GM21619 (cell line): ENCODE data around the gene F12.
A peak's percentile ranks its signal among the peaks of the same experiment; 100 is the strongest.
"Not testable (repeated sequence)": the region's sequence is repeated elsewhere in the genome, so short reads cannot be mapped to it uniquely, and the experiment has no call there.

Experiments used
- ATAC-seq: cut with Tn5 transposase; IDR thresholded peaks from one replicate; pipeline ENCODE4 v1.9.1; 2021; ENCODE audit not compliant: unreplicated experiment

F12 gene

DNA sequence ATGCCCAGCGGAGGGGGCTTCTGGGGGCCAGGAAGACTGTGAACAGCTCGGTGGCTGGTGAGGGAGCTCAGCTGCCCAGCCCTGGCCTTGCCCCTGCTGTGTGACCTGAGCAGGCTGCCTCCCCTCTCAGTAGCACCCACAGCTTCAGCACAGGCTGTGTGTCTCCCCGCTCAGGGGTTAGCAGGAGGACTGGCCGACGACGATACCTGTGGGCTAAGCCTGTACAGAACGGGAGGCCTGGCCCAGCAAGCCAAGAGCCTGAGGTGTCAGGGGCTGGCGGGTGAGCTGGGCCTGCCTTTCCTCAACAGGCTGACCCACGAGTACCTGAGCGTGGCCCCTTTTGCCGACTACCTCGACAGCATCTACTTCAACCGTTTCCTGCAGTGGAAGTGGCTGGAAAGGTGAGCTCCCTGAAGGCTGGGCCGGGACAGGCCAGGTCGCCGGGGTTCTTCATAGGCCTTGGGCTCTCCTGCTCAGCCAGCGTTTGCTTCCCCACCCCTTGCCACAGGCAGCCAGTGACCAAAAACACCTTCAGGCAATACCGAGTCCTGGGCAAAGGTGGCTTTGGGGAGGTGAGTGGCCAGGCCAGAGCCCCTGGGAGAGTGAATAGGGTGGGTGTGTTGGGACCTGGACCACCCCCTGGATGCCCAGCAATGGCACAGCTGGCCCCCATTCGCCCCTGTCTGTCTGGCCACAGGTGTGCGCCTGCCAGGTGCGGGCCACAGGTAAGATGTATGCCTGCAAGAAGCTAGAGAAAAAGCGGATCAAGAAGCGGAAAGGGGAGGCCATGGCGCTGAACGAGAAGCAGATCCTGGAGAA is 23.7 kb upstream of the F12 start:
- no peak for ATAC-seq

DNA sequence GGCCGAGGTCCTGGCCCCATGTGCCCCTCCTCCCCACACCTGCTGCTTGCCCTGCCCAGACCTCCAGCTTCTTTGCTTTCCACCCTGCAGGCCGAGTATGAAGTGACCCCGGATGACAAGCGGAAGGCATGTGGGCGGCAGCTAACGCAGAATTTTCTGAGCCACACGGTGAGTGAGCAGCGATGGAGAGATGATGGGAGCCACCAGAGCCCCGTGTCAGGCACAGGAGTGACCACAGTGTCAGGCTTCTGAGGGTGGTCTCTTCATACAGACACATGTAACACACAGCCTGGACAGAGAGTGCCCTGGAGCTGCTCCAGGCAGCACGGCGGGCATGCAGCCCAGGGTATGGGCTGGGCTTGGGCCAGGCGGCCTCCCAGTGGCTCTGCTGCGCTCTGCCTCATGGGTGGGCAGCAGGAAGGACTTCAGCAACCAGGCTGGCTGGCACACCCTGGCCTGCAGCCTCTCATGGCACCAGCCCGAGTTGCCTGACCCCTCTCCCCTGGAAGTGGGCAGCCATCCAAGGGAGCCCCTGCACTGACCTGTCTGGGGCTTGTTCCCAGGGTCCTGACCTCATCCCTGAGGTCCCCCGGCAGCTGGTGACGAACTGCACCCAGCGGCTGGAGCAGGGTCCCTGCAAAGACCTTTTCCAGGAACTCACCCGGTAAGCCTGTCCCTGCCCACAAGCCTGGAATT is 22.9 kb upstream of the F12 start:
- ATAC-seq, result no peak

DNA sequence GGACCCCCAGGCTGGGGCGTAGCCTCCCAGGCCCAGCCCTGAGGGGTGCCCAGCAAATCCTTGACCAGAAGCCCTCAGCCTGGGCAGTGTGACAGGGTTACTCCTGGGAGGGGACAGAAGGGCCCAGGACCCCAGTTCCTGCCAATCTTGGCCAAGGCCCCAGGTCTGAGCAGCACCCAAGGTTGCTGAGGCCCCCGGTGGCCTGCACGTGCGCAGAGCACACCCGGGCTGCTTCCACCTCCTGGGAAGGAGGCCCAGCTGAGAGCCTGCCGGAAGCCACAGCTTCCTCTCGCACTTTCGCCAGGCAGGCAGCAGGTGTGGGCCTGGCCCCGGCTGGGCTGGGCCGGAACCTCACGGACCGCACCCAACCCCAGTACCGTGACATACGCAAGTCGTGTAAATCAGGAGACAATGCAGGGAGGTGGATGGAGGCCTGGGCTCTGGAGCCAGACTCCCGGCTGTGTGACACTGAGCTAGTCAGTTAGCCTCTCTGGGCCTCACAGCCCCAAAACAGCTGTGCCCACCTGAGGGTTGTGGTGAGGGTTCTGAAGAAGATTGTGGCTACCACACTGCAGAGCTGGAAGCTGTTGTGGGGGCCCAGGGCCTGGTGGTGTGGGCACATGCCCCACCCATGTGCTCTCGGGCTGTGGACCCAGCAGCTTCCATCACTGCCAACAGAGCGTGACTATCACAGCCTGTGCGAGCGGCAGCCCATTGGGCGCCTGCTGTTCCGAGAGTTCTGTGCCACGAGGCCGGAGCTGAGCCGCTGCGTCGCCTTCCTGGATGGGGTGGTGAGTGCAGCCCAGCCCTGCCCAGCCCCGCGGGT is 22.2 kb upstream of the F12 start:
- ATAC-seq, result peak; percentile 41

DNA sequence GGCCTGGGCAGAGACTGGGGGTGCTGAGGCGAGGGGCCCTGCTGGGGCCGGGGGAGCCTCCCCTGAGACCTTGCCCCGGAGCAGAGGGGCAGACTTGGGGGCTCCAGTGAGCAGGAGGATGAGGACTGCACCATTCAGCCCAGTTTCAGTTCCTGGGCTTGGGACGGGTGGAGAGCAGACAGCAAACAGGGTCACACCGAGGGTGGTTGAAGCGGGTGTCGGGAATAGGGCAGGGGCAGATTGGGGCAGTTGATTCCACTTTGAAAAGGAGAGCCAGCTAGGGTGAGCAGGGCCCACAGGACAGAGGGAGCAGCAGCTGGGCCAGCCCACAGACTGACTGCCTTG is 21.6 kb upstream of the F12 start:
- ATAC-seq, result no peak

DNA sequence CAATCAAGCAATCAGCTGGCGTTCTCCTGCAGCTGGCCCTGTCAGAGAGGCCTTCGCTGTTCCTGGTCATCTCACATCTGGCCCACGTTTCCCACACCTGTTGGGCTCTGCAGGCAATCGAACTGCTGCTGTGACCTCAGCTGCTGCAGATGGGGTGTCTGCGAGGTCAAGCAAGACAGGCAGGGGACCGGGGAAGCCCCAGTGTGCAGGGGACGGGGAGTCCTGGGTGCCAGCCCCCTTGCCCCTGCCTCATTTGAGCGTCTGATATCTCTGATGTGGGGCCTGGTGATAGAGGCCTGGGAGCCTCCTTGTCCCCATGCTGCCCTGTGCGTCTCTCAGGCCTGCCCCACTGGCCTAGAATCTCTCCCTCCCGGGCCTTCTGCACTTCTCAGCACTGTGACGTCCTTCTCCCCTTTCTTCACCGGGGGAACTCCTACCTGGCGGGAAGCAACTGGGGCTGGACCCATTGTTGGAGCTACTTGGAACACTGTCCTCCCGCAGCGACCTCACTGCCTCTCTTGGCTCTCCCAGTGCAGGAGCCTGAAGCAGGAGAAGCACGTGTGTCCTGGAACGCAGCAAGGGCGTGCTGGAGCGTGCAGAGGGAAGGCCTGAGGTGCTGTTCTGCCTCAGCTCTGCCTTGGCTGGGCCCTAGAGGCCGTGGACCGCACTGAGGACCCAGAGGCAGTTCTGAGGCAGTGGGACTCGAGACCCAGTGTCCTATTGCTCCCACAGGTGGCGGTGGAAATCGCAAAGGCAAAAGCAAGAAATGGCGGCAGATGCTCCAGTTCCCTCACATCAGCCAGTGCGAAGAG is 21.0 kb upstream of the F12 start:
- ATAC-seq, result no peak

DNA sequence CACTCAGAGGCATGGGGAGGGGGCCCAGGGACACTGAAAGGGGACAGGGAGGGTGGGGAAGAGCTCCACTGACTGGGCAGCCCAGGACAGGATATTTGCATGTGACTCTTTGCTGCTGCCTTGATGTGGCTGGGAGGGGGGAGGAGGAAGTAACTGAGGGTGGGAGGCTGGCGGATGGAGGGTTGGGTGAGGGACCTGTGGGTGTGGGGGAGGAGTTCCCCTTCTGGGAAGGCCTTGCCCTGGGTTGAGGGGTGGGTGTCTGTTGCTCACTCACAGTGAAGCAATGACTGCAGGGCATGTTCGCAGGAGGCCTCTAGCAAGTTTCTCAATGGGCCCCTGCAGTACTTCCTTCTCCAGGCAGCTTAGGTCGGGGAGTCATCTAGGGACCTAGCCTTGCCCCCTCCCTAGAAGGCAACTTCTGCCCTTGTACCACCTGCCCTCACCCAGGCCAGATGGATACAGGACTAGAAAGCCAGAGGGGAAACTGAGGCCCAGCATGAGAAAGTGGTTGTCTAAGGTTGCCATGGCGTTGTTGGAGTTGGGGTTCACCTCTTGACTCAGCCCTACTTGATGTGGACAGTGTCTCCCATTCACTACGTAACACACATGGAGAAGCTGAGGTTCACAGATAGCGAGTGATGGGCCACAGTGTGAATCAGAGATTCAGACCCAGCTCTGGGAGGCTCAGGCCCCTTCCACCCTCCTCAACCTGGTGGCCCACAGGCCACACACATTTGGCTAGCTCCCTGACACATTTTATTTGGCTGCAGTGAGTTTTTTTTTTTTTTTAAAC is 20.1 kb upstream of the F12 start:
- ATAC-seq, result no peak

DNA sequence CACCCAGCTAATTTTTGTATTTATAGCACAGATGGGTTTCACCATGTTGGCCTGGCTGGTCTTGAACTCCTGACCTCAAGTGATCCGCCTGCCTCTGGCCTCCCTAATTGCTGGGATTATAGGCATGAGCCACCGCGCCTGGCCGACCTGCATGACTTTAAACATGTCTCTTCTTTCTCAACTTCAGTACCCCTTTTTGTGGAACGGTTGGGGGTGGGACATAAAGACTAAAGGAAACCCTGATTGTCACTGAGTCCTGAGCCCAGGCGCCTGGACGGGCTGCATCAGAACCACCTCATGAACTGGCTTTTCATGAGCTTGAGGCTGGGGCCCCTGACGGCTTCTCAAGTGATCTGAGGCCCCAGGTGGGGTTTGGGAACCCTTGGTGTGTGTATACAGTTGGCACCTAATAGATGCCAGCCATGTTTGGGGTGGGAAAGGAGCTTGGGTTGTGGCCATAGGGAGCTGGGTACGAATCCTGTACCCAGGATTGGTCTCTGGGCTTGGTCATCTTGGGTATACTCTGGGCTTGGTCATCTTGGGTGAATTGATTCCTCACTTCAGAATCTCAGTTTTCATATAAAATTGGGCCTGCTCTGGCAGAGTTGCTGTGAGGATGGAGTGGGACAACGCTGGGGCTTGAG is 19.3 kb upstream of the F12 start:
- no peak for ATAC-seq

DNA sequence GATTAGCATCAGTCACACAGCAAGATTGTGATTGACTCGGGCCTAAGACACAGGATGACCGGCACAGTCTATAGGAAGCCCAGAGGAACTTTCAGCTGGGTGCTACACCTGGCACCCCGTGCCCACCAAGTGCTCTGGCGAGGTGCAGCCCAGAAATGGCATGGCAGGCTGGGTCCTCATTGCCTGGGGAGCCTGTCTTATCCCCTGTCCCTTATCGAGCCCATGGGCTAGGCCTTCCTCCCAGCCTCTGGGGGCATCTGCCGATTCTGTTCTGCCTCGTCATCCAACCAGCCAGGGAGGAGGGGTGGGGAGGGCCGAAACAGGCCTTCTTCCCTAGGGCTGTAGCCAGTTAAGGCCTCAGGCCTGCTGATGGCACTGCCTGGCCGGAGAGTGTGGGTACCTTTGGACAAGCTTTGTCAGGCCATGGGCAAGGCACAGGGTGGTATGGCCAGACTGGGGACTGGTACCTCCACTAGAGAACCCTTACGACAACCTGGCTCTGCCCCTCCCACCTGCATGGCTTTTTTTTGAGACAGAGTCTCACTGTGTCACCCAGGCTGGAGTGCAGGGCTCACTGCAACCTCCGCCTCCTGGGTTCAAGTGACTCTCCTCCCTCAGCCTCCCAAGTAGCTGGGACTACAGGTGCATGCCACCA is 18.7 kb upstream of the F12 start:
- no peak for ATAC-seq

DNA sequence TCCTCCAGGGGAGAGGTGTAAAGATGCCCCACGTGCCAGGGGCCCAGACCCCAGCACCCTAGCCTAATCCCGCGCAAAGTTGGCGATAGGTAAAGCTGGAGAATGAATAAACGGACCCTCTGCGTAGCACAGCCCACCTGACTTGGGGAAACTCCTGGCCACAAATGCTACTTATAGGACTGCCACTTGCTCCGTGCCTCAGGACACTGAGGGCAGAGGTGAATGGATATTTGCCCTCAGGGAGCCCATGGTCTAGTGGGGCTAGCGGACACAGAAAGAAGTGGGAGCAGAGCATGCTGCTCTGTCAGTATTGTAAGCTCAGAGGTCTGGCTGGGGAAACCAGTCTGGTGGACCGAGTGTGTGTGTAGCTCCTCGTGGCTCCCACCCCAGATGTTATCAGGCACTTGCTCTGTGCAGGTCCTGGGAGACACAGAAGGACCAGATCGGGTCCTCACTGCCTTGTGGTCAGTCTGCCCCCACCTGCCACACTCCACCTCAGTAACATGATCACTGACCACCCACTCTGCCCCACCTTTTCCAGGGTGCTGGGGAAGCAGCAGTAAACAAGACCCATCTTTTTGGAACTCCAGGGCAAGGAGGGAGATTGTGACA is 18.0 kb upstream of the F12 start:
- ATAC-seq, result no peak

DNA sequence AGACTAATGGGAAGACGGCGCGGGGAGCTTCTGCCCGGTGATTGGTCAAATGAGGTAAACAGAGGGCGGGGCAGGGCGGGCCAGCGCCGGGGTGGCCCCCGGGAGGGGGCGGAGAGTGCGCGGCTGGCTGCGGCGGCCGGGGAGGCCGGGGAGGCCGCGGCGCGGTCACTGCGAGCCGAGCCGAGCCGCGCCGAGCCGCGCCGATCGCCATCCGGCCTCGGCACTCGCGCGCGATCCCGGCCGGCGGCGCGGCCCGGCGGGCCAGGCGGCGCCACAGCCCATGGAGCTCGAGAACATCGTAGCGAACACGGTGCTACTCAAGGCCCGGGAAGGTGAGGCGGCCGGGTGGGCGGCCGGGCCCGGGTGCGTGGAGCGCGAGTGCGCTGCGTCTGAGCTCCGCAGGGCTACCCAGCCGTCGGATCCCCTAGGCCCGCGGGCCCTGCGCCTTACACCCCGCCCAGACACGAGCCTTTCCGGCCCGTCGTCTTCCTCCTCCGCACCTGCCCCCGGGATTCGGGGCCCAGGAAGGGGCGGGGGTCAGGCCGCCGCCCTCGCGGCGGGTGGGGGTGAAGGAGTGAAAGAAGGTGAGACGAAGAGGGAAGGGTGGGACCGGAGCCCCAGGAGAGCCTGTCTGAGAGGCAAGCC is 17.3 kb upstream of the F12 start, which contains the start of gene GRK6:
Gene GRK6 (plus strand): TSS at position 111 of the 645 bp plus-strand sequence. CDS start 170 bp downstream, at position 281.
- peak; percentile 2 for ATAC-seq

DNA sequence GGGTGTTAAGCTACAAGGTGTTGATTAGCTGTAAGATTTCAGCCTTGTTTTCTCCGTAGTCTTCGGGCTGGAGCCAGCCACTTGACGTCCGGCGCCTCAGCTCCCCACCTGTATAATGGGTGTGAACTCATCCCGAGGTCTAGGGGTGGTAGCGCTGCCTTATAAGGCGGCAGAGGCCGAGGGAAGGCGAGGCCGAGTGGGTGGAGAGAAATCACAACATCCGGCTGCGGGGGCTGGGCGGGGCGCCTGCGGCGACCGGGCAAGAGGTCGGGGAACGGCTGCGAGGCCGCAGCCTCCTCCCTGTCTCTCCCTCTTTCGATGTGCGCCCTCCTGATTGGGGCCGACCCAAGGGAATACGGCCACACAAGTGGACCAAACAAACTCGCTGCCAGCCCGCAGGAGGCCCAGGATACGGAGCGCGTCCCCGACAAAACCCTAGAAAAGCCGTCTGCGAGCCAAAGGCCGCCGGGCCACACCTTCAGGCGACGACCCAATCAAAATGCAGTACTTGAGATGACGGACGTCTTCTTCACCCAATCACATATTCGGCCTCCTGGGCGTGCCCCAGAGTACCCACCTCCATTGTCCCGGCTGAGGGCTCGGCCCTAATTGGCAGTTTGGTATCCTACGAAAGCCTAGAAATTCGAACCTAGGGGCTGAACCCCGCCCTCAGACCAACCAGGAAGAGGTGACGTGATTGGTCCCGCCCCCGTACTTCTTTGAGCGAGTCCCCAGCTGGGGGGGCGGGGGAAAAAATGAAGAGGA is 16.6 kb upstream of the F12 start:
- peak; percentile 73 for ATAC-seq

DNA sequence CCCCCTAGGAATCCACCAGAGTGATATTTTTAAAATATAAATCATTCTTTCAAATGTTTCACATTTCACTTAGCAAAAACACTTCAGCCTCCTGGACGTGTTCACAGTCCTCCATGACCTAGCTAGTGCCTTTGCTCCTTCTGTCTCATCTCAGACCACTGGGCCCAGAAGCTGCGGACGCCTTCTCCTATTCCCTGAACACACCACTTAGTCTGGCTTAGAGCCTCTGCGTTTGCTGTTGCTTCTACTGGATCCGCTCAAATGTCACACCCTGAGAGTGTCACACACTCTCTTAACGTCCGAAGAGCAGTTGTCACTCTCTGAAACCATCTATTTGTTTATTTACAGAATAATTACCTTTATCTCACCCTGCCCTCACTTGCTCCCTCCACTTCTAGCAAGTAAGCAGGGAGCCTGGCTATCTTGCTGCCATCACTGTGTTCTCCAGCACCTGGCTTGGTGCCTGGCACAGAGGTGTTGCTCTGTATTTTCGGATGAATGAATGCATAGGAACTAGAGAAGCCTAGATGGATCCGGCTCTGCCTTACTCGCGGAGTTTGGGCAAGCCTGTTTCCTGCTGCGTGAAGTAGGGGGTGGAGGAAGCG is 15.9 kb upstream of the F12 start:
- no peak for ATAC-seq

DNA sequence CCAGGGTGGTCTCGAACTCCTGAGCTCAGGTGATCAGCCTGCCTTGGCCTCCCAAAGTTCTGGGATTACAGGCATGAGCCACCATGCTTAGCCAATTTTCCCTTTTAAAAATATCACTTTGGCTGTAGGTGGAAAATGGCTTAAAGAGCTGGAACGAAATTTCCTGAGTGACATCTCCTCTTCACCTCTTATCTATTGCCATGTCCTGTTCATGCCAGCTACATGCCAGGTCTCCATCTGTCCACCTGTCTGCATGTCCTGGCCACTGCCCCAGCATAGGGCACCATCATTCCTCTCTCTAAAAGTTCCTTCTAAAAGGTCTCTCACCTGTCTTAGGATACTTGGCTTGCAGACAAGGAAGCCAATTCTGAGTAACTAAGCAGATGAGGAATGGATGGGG is 14.3 kb upstream of the F12 start:
- no peak for ATAC-seq

DNA sequence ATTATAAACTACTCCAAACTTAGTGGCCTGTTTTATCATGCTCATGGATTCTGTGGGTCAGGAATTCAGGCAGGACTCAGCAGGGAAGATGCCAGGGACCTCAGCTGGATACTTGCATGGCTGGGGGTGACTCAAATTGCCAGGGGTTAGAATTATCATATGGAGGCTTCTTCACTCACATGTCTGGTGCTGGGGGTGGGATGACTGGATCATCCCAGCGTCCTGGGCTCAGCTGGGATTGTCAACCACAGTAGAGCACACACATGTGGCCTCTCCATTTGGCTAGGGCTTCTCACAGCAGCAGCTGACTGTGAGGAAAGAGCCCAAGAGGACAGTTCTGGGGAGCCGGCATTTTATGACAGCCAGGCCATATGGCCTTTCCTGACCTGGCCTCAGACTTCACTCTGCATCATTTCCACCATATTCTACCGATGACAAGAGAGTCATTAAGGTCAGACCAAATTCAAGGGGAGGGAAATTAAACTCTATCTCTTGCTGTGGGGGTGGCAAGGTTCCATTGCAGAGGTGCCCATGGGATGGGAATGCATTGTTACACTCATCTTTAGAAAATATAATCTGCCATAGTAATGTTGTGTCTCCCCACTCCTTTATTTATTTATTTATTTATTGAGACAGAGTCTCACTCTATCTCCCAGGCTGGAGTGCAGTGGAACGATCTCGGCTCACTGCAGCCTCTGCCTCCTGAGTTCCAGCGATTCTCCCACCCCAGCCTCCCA is 11.9 kb upstream of the F12 start:
- ATAC-seq, result no peak

DNA sequence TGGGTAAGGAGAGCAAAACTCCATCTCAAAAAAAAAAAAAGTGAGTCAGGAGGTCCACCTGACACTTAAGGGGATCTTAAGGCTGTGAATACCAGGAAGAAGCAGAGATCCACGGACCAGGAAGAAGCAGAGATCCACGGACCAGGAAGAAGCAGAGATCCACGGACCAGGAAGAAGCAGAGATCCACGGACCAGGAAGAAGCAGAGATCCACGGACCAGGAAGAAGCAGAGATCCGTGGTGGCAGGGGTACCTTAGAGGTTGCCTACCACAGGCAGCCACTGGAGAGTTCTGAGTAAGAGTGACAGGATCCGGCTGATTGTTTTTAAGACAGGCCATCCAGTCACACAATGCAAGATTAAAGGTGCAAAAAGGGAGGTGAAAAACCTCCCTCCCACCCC is 11.1 kb upstream of the F12 start:
- ATAC-seq, result not testable (repeated sequence)

DNA sequence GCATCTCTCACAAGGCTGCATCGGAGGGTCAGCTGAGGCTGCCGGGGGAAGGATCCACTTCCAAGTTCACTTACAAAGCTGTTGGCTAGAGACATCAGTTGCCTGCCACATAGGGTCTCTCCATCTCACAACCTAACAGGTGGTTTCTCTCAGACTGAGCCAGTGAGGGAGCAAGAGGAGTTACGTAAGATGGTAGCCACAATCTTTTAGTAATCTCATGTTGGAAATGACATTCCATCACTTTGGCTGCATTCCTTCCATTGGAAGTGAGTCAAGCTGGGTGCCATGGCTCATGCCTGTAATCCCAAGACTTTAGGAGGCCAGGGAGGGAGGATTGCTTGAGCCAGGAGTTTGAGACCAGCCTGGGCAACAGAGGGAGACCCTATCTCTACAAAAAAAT is 9.7 kb upstream of the F12 start:
- no peak for ATAC-seq
